Stomach (tissue), 9 donors: ENCODE results near the gene NEK4. TPM values are rescaled to one million over a fixed set of nuclear protein-coding genes. Genes with fewer than 3 reads are reported as not detected.

Experiments
- DNase-seq, 2 donors: peaks; one replicate each; pipeline versions ENCODE4 v3.0.0 to v3.0.0-alpha.2; 2013 to 2019
- H3K27ac ChIP-seq, 5 donors: fragments of 200-600 bp in 4 of 5; sonication (generic) in 4 of 5; one replicate each; pipeline ENCODE4 v1.5.1; 2013 to 2019; ENCODE audit warnings: mild to moderate bottlenecking in 1 of 5, moderate library complexity in 1 of 5
- H3K27me3 ChIP-seq, 3 donors: fragments of 200-600 bp; sonication (generic); one replicate each; pipeline ENCODE4 v1.5.1; 2017 to 2019; ENCODE audit warnings: mixed run types in 1 of 3
- H3K36me3 ChIP-seq, 4 donors: fragments of 200-600 bp; sonication (generic); 1 replicate in 3 of 4; 2 replicates in 1 of 4; pipeline ENCODE4 v1.5.1; 2016 to 2019
- H3K4me1 ChIP-seq, 4 donors: fragments of 200-600 bp; sonication (generic); one replicate each; pipeline ENCODE4 v1.5.1; 2016 to 2019
- H3K4me3 ChIP-seq, 4 donors: fragments of 200-600 bp; sonication (generic) in 3 of 4; one replicate each; pipeline ENCODE4 v1.5.1; 2016 to 2019; ENCODE audit warnings: mild to moderate bottlenecking in 1 of 4
- H3K9me3 ChIP-seq, 4 donors: fragments of 200-600 bp; sonication (generic); one replicate each; pipeline ENCODE4 v1.5.1; 2016 to 2019
- CTCF ChIP-seq, 7 experiments: fragments of 450-650 bp in 4 of 7; fragments of 200-600 bp in 3 of 7; sonication (generic) in 3 of 7; IDR thresholded peaks; one replicate each; pipeline ENCODE4 v1.5.1; 2016 to 2019; ENCODE audit warnings: antibody characterized with exemption in 7 of 7, control low read depth in 2 of 7, mild to moderate bottlenecking in 1 of 7
- EP300 ChIP-seq: sonication (generic); formaldehyde crosslinking; IDR thresholded peaks from one replicate; pipeline ENCODE4 v1.6.1; 2017; ENCODE audit warnings: antibody characterized with exemption
- POLR2A ChIP-seq, 4 donors: fragments of 450-650 bp; IDR thresholded peaks; one replicate each; pipeline ENCODE4 v1.6.1; 2016; ENCODE audit warnings: antibody characterized with exemption in 4 of 4, control low read depth in 2 of 4, mild to moderate bottlenecking in 1 of 4, moderate library complexity in 1 of 4
- POLR2AphosphoS5 ChIP-seq, 3 donors: sonication (generic); formaldehyde crosslinking; IDR thresholded peaks; one replicate each; pipeline ENCODE4 v1.6.1; 2016; ENCODE audit warnings: antibody characterized with exemption in 3 of 3
- WGBS, 5 donors: extraction: QIAGEN DNeasy Blood & Tissue Kit in 3 of 5; methylation state at CpG; one replicate each; pipeline versions ENCODE4 v1.1.5 to v1.1.7; 2013 to 2018; 5-methylcytosine and 5-hydroxymethylcytosine counted together
- intact Hi-C: fragments of 100-400 bp; cut with DNase I; formaldehyde crosslinking; loops from one replicate; pipeline ENCODE4 v1.15.1; 2023; ENCODE audit warnings: low total_unique reads
- polyA plus RNA-seq, 3 donors: library from polyadenylated mRNA; stranded (reverse); fragments of 200-250 nt; gene quantifications; one replicate each; pipeline ENCODE4 v1.2.3, GENCODE V29; 2013
- total RNA-seq, 5 donors: library from RNA; depleted of rRNA; stranded (reverse); fragments of >200 nt; gene quantifications; one replicate each; pipeline versions ENCODE4 v1.1.0 to v1.2.3, GENCODE V29; 2014 to 2016
- donor health status: healthy with polysubstance abuse.
- donor health status: Bipolar disorder and iron deficiency.
- donor health status: healthy.

NEK4 gene
- total and polyA plus RNA-seq, 8 donors, result 4.3 to 30.7 (median 12.6) TPM

- peak overlapping the region in 2 of 5 donors; percentile 35 to 46 for H3K27ac ChIP-seq
- no peaks in the 10 kb centered on the region for H3K27me3 ChIP-seq
- no peak for DNase-seq
- TF ChIP-seq POLR2AphosphoS5 (IDR thresholded peaks at IDR 0.05) (peak in 1 of 3 donors; percentile 42), EP300 (no peak)
- H3K9me3 ChIP-seq, result no peaks in the 10 kb centered on the region
- 61 to 75% (median 65%) methylated on average over 3 of the region's 3 CpGs for WGBS, 5 donors
- peaks cover 0 to 10% (median 3%) of the 10 kb centered on the region in 4 donors for H3K4me1 ChIP-seq
- peaks cover 38 to 97% (median 94%) of the 10 kb centered on the region in 4 donors for H3K36me3 ChIP-seq
- intact Hi-C loops, result no loop called here
- no peak overlapping the region for H3K4me3 ChIP-seq
These were observed 18.6 kb downstream of the NEK4 start for GRCh38 chr3:52752045-52752660.

GRCh38 chr3:52743721-52744120 is 27.0 kb downstream of the NEK4 start:
- no peak for TF ChIP-seq EP300
- no peak for TF ChIP-seq CTCF (IDR thresholded peaks at IDR 0.05)
- TF ChIP-seq POLR2AphosphoS5 (IDR thresholded peaks at IDR 0.05), result no peak
- TF ChIP-seq POLR2A (IDR thresholded peaks at IDR 0.05), result no peak
- 64 to 90% (median 71%) methylated on average over 2 of the region's 2 CpGs for WGBS, 5 donors
- peaks cover 40 to 100% (median 99%) of the 10 kb centered on the region in 4 donors for H3K36me3 ChIP-seq
- DNase-seq, result no peak
- intact Hi-C loops, result loop anchor here (10.0 kb wide), 1 partner anchor 331 kb away; no protein-coding TSS in a partner anchor
- no peaks in the 10 kb centered on the region for H3K4me1 ChIP-seq
- H3K9me3 ChIP-seq, result no peaks in the 10 kb centered on the region
- H3K27ac ChIP-seq, result peak overlapping the region in 4 of 5 donors; percentile 19 to 58 (median 37)
- H3K4me3 ChIP-seq, result no peak overlapping the region
- H3K27me3 ChIP-seq, result no peaks in the 10 kb centered on the region

GRCh38 chr3:52743152-52743551 is 27.6 kb downstream of the NEK4 start:
- peak in 1 of 2 donors; percentile 48 for DNase-seq
- 34 to 46% (median 42%) methylated on average over 5 of the region's 5 CpGs for WGBS, 5 donors
- H3K27ac ChIP-seq, result peak overlapping the region; percentile 19 to 58 (median 43)
- intact Hi-C loops, result loop anchor here (10.0 kb wide), 1 partner anchor 332 kb away; no protein-coding TSS in a partner anchor
- H3K9me3 ChIP-seq, result no peaks in the 10 kb centered on the region
- H3K4me3 ChIP-seq, result no peak overlapping the region
- no peaks in the 10 kb centered on the region for H3K27me3 ChIP-seq
- TF ChIP-seq CTCF (IDR thresholded peaks at IDR 0.05), result no peak
- H3K4me1 ChIP-seq, result no peaks in the 10 kb centered on the region
- H3K36me3 ChIP-seq, result peaks cover 40 to 100% (median 100%) of the 10 kb centered on the region in 4 donors

GRCh38 chr3:52742418-52743041 is 28.2 kb downstream of the NEK4 start:
- Histone ChIP-seq H3K4me1 (no peaks in the 10 kb centered on the region), H3K27me3 (no peaks in the 10 kb centered on the region), H3K9me3 (no peaks in the 10 kb centered on the region), H3K36me3 (peaks cover 40 to 100% (median 100%) of the 10 kb centered on the region in 4 donors), H3K4me3 (no peak overlapping the region), H3K27ac (peak overlapping the region in 4 of 5 donors; percentile 19 to 43 (median 29))
- 45 to 85% (median 65%) methylated on average over 3 of the region's 3 CpGs for WGBS, 5 donors
- peak in 1 of 2 donors; percentile 60 for DNase-seq
- intact Hi-C loops, result loop anchor here (10.0 kb wide), 1 partner anchor 332 kb away; no protein-coding TSS in a partner anchor
- TF ChIP-seq EP300, result no peak
- peak in 3 of 7 experiments; percentile 6 to 60 (median 54) for TF ChIP-seq CTCF (IDR thresholded peaks at IDR 0.05)

GRCh38 chr3:52739730-52740129 is 31.0 kb downstream of the NEK4 start:
- H3K27ac ChIP-seq, result no peak overlapping the region
- no peak for TF ChIP-seq CTCF (IDR thresholded peaks at IDR 0.05)
- TF ChIP-seq EP300, result no peak
- TF ChIP-seq POLR2A (IDR thresholded peaks at IDR 0.05), result no peak
- no peak for TF ChIP-seq POLR2AphosphoS5 (IDR thresholded peaks at IDR 0.05)

More at GRCh38 chr3:52739730-52740129, 31.0 kb downstream of the NEK4 start:
- Histone ChIP-seq H3K4me1 (no peaks in the 10 kb centered on the region), H3K4me3 (no peak overlapping the region), H3K9me3 (no peaks in the 10 kb centered on the region), H3K27me3 (no peaks in the 10 kb centered on the region), H3K36me3 (peaks cover 23 to 100% (median 99%) of the 10 kb centered on the region in 4 donors)
- intact Hi-C loops, result loop anchor here (10.0 kb wide), 1 partner anchor 335 kb away; no protein-coding TSS in a partner anchor
- no peak for DNase-seq
- WGBS, 5 donors, result 37 to 59% (median 50%) methylated on average over 1 of the region's 1 CpG
